T-cell (primary cell): ENCODE measurements around the gene AMACR. TPM values are rescaled to one million over a fixed set of nuclear protein-coding genes. Genes with fewer than 3 reads are reported as not detected.

Source experiments
- ATAC-seq, 4 experiments: fragments of 200-7000 bp in 3 of 4; fragments of 150-1000 bp in 1 of 4; cut with Tn5 transposase; replicated peaks in 1 of 4; 1 replicate in 3 of 4; 2 replicates in 1 of 4; pipeline ENCODE4 v1.10.0; 2021; ENCODE audit warnings: moderate library complexity in 3 of 4, mild to moderate bottlenecking in 2 of 4, moderate number of reproducible peaks in 1 of 4
- CTCF ChIA-PET, 2 donors: fragments of 300-600 bp; sonication (Branson Sonifier 250); formaldehyde crosslinking; loops; one replicate each; lab custom pipeline; 2022; ENCODE audit warnings: antibody characterized with exemption in 2 of 2; lab: Charles Lee
- POLR2A ChIA-PET, 2 donors: fragments of 300-600 bp; sonication (Branson Sonifier 250); formaldehyde crosslinking; loops; one replicate each; lab custom pipeline; 2022; ENCODE audit warnings: antibody characterized with exemption in 2 of 2; lab: Charles Lee
- DNase-seq, 35 experiments: peaks; one replicate each; pipeline versions ENCODE4 v3.0.0 to v3.0.0-alpha.2; 2013 to 2023
- H3K27ac ChIP-seq: one replicate; pipeline ENCODE4 v1.5.1; 2013; ENCODE audit warnings: low read length
- H3K27me3 ChIP-seq, 2 experiments: replicated peaks in 1 of 2; 1 replicate in 1 of 2; 2 replicates in 1 of 2; pipeline versions ENCODE4 v1.6.1 to v1.7.0; 2013; ENCODE audit warnings: low read length in 1 of 2, mixed read lengths in 1 of 2; ENCODE audit not compliant: control insufficient read depth in 2 of 2, insufficient read depth in 2 of 2; ENCODE audit errors: extremely low read depth in 1 of 2
- H3K36me3 ChIP-seq, 2 donors: 1 replicate in 1 of 2; 2 replicates in 1 of 2; pipeline versions ENCODE4 v1.6.1 to v1.7.0; 2013; ENCODE audit warnings: low read length in 1 of 2; ENCODE audit not compliant: control insufficient read depth in 2 of 2, insufficient read depth in 1 of 2; ENCODE audit errors: extremely low read depth in 1 of 2
- H3K4me1 ChIP-seq, 2 experiments: 1 replicate in 1 of 2; 2 replicates in 1 of 2; pipeline versions ENCODE4 v1.6.1 to v1.7.0; 2013; ENCODE audit warnings: low read length in 2 of 2, mixed read lengths in 1 of 2; ENCODE audit not compliant: insufficient read depth in 2 of 2, control insufficient read depth in 1 of 2; ENCODE audit errors: extremely low read depth in 1 of 2
- H3K4me3 ChIP-seq, 2 donors: 1 replicate in 1 of 2; 2 replicates in 1 of 2; pipeline versions ENCODE4 v1.5.1 to v1.7.0; 2013; ENCODE audit warnings: mild to moderate bottlenecking in 2 of 2, low read length in 1 of 2, moderate library complexity in 1 of 2; ENCODE audit not compliant: control insufficient read depth in 1 of 2; ENCODE audit errors: extremely low read depth in 1 of 2
- H3K9me3 ChIP-seq: 2 replicates; pipeline ENCODE4 v1.7.0; 2013
- H3K27ac Mint-ChIP-seq, 2 donors: one replicate each; pipeline ENCODE4 v1.8.0; 2020 to 2021; ENCODE audit warnings: mild to moderate bottlenecking in 2 of 2, mixed read lengths in 2 of 2
- H3K27me3 Mint-ChIP-seq, 2 donors: one replicate each; pipeline ENCODE4 v1.8.0; 2021 to 2022; ENCODE audit warnings: mixed read lengths in 2 of 2
- H3K36me3 Mint-ChIP-seq: one replicate; pipeline ENCODE4 v1.8.0; 2021; ENCODE audit warnings: mixed read lengths
- H3K4me1 Mint-ChIP-seq, 3 donors: one replicate each; pipeline ENCODE4 v1.8.0; 2020 to 2022; ENCODE audit warnings: mixed read lengths in 3 of 3, mild to moderate bottlenecking in 1 of 3
- H3K4me3 Mint-ChIP-seq, 3 donors: one replicate each; pipeline ENCODE4 v1.8.0; 2020 to 2022; ENCODE audit warnings: mild to moderate bottlenecking in 3 of 3, mixed read lengths in 3 of 3, moderate library complexity in 3 of 3
- H3K9me3 Mint-ChIP-seq, 3 donors: one replicate each; pipeline ENCODE4 v1.8.0; 2020 to 2022; ENCODE audit warnings: mixed read lengths in 3 of 3
- WGBS: methylation state at CpG from one replicate; pipeline ENCODE4 v1.1.5; 2013; ENCODE audit warnings: missing lambda C conversion rate; ENCODE audit not compliant: insufficient coverage; 5-methylcytosine and 5-hydroxymethylcytosine counted together
- total RNA-seq, 35 experiments: library from RNA in 6 of 35; stranded (reverse) in 6 of 35; fragments of 120-200 nt in 1 of 35; gene quantifications; one replicate each; pipeline versions ENCODE4 v1.2.1 to v1.2.4 and lab custom pipeline; 2013 to 2026

The AMACR gene
- total RNA-seq, 5 donors from 2014 or later (not counting 1 experiment from before 2014, with no cell fraction given): 2.6 to 6.9 (median 3.9) TPM

DNA sequence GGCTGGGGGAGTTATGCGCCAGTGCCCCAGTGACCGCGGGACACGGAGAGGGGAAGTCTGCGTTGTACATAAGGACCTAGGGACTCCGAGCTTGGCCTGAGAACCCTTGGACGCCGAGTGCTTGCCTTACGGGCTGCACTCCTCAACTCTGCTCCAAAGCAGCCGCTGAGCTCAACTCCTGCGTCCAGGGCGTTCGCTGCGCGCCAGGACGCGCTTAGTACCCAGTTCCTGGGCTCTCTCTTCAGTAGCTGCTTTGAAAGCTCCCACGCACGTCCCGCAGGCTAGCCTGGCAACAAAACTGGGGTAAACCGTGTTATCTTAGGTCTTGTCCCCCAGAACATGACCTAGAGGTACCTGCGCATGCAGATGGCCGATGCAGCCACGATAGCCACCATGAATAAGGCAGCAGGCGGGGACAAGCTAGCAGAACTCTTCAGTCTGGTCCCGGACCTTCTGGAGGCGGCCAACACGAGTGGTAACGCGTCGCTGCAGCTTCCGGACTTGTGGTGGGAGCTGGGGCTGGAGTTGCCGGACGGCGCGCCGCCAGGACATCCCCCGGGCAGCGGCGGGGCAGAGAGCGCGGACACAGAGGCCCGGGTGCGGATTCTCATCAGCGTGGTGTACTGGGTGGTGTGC is 71.4 kb downstream of the AMACR start, which contains the start of gene RXFP3:
TSS of gene RXFP3 (plus strand) at position 6 of the 636 bp plus-strand sequence. CDS start at position 361, 355 bp downstream.
- DNase-seq (no peak), ATAC-seq (no peak)
- Mint-ChIP-seq H3K9me3 (no peaks in the 10 kb centered on the region), H3K27me3 (peaks cover 45 to 61% of the 10 kb centered on the region in 2 donors), H3K4me3 (no peak within 1 kb of the TSS), H3K36me3 (no peaks in the 10 kb centered on the region), H3K4me1 (peaks cover 0 to 7% (median 6%) of the 10 kb centered on the region in 3 donors), H3K27ac (no peak within 1 kb of the TSS)
- CTCF ChIA-PET: interaction anchor here (0.5 to 2.4 kb wide), 4 partner anchors 11 to 729 kb away, joined by 3 to 40 read pairs (median 4); no protein-coding TSS in a partner anchor
- Histone ChIP-seq H3K4me3 (peak within 1 kb of the TSS in 1 of 2 donors; percentile 35), H3K9me3 (no peaks in the 10 kb centered on the region), H3K36me3 (no peaks in the 10 kb centered on the region), H3K27ac (no peak within 1 kb of the TSS), H3K27me3 (peaks cover 12 to 33% of the 10 kb centered on the region in 2 experiments), H3K4me1 (peaks cover 0 to 7% of the 10 kb centered on the region in 2 experiments)
- 15% methylated on average over 45 of the region's 45 CpGs for WGBS
- POLR2A ChIA-PET: no interaction called here

Other genes with a start within 250 kb of the AMACR start
- under 1 TPM in 1 of 5 donors, not detected in 4; 0.03 TPM for gene ADAMTS12, start 116.1 kb downstream of the AMACR start, total RNA-seq
- not detected for gene RXFP3, start 71.7 kb downstream of the AMACR start, total RNA-seq
- gene SLC45A2, start 23.4 kb downstream of the AMACR start, total RNA-seq: under 1 TPM in 1 of 5 donors, not detected in 4; 0.20 TPM
- gene C1QTNF3, start 35.2 kb upstream of the AMACR start, total RNA-seq: 10 to 100 TPM in 1 of 5 donors, 1 to 10 TPM in 4; 5.4 to 10.6 (median 5.7) TPM